Urothelium cell line (cell line): ENCODE results near the gene ALDH1L1.
A peak's percentile ranks its signal among the peaks of the same experiment; 100 is the strongest.

Experiments
- DNase-seq: peaks from one replicate; pipeline ENCODE4 v3.0.0; 2011; ENCODE audit warnings: low spot score, mixed read lengths
- FAIRE-seq: peaks from 2 replicates; lab custom pipeline; 2011; peaks lifted over from hg19 to GRCh38; lab: Jason Lieb, UNC

ALDH1L1 gene

DNA sequence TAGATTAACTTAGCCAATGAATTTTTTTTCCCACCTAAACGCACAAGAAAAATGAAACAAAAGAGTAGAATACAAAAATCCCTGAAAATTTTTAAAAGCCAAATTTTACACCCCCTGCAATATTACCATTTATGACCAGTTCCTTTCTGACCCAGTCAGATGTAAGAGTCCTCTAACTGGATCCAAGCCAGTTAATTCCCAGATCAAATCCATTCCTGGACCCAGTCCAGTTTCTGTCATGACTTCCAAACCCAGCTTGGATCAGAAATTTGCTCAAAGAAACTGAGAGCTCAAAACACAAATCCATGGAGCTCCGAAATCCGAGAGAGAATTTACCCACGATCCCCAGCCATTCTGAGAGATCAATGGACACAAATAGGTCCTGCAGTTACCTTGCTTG, 17.0 kb upstream of the ALDH1L1 start:
- DNase-seq: no peak
- FAIRE-seq: no peak

DNA sequence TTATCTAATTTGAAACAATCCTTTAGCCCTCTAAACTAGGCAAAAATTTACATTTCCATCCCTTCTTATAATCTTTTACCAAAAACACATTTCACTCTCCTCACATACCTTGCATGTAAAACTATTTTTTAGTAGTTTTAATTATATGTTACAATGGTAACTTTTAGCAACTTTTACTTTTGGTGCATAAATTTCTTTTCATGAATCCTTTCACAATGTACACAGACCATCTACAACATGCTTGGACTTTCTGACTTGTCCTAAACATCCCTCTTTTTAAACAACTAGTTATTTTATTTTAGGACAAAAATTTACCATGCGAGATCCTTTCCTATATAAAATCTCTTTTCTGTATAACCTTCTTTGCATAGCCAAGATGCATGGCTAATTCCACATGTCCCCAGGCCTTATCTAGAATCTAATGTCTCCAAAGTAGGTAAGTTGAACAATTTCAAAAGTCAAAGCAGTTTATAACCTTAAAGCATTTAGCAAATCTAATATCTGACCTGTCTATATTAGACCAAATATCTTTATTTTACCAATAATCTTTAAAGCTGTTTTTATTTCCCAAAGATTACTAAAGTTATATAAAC, 14.4 kb upstream of the ALDH1L1 start:
- FAIRE-seq (no peak), DNase-seq (no peak)

DNA sequence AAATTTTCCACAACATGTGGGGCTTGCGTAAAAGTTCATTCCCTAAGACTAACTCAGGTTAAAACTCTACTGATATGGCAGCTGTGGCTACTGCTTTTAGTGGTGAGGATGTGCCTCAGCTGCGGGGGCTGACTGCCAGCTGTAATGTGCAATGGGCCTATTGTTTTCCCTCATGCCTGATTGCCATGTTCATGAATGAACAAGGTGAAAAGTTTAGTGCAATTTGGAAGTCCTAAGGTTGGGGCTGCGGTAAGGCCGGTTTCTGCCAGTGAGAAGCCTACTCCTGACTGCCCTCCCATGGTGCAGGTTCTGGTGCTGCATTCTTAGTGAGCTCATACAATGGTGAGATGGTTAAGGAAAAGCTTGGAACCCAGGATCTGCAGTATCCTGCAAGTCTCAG, 10.9 kb upstream of the ALDH1L1 start:
- no peak for DNase-seq
- no peak for FAIRE-seq

DNA sequence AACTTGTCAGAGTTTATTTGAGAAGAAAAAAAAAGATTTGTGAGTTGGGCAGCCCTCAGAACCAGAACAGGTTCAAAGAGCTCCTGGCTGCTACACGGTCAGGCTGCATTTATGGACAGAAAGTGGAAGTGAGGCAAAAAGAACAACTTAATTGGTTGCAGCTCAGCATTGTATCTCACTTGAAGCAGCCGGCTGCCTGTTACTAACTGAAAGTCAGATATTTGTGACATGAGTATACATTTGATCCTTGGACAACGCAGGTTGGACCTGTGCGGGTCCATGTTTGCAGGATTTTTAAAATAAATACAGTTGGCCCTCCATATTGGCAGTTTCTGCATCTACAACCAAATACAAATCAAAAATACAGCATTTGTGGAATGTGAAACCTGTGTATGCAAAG, 7.5 kb upstream of the ALDH1L1 start:
- no peak for DNase-seq
- no peak for FAIRE-seq

DNA sequence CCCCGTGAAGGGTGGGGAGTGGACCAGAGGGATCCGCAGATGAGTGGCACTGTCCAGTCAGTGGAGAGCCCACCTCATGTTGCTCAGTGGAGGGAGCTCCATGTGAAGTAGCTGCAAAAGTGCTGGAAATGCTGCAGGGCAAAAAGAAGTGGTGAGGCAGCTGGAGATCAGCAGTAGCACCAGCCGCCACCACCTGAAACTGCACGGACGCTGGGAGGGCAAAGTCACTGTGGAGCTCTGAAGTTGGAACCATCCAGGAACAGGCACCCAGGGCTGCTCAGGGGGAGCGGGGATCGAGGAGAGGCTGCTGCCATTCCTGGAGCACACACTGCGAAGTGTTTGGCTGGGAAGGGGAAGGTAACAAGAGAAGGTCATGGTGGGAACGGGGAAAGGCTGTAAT, 6.4 kb upstream of the ALDH1L1 start:
- DNase-seq (no peak), FAIRE-seq (no peak)

DNA sequence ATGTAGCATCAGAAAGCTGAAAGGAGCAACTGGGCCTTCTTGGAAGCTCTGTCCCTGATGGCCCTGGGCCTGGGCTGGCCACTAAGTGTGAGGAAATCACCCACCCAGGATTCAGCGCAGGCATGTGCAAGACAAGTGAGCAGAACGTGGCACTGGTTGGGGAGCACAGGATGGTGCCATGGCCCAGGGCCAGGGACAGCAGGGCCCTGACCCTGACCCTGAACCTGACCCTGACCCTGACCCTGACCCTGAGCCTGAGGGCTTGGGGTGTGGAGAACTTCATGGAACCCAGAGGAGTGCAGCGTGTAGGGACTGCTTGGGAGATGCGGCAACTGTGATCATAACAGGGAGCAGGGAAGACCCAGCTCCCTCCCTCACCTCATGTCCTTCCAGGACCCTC, 5.9 kb upstream of the ALDH1L1 start:
- no peak for FAIRE-seq

DNA sequence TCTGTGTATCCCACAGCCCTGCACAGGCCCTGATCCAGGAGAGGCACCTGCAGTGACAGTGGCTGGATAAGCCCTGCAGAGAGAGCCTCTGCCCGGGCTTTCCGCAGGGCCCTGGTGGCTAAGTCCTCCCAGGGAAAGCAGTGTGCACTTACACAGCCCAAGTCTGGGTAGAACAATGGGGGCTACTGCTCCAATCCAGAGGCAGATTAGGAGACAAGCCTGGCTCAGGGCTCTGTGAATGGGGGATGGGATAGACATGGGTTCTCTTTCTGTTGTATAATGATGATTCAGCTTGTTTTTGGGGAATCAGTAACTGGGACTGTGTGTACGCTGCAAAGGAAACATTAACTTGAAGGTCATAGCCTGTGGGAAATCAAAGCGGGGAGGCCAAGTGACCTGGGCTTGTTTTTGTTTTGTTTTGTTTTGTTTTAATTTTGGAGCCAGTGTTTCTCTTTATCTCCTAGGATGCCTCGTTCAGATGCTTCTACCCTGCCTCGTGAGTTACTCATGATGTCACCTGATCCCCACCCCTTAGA, 4.1 kb upstream of the ALDH1L1 start:
- no peak for FAIRE-seq
- no peak for DNase-seq

More for the DNA sequence above, 5.9 kb upstream of the ALDH1L1 start:
- DNase-seq: no peak

DNA sequence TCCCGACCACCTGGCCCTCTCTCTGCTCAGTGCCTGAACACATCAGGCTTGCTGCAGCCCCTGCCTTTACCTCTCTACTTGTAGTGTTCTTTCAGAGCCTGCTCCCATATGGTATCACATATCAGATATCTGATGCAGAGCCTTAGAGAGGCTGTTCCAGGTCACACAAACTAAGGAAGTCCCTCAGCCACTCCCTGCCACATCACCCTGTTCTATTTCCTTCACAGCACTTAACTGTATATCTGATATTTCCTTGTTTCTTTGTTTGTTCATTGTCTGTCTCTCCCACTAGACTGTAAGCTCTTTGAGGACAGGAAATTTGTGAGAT, 976 bp upstream of the ALDH1L1 start:
- no peak for DNase-seq
- FAIRE-seq: no peak

DNA sequence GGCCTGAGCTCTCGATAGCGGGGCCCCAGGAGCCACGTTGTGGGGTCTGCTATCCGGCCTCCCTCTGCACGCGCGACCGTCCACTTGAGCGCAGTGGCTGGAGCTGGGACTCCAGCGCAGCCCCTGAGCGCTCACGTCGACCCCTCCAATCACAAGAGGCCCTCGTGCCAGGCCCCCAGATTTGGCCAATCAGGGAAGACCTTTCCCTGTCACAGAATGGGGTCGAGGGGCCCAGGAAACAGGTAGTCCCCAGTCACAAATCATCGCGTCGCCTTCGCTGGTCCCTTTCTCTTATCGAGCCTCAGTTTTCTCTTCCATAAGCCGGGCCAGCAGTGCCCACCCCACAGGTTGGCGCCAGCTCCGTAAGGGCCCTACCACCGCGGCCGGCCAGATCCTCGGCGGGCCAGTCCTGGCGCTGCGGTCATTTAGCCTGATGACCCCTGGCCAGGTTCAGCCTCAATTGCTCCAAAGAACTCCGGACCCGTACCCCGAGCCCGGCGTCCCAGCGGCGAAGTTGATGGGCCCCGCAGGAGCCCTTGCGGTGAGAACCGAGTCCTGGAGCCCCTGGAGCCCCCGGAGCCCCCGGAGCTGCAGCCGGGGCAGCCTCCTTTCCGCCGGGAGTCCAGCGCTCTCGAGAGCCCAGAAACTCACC, 435 bp downstream of the ALDH1L1 start:
- DNase-seq: no peak
- FAIRE-seq: no peak

DNA sequence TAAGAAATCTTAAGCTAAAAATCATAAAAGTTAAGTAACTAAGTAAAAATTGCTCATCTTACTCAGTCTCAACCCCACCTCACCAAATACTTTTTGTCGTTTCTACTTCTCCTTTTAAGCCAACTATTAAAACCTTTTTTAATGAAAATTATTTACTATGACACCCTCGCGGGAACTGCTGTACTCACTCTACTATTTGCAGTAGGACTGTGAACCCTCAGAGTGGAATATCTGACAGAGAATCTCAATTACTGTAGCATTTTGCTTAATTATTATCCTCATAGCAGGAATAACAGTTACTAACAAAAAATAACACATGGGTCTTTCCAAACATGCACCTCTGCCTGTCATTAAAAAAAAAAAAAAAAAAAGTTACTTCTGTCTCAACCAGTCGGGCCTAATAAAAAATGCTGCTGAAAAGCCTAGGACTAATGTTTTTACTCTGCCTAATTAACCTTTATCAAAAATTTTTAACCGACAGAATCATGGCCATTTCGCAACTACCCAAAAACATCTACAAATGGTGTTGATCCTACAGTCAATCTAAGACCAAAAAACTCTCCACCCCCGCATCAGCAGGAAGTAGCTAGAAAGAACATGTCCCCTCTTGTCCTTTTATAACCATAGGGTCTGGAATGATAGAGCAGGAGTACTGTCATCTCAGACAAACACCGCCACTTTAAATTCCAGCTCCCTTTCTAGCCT, 10.2 kb downstream of the ALDH1L1 start:
- no peak for FAIRE-seq
- DNase-seq: no peak

DNA sequence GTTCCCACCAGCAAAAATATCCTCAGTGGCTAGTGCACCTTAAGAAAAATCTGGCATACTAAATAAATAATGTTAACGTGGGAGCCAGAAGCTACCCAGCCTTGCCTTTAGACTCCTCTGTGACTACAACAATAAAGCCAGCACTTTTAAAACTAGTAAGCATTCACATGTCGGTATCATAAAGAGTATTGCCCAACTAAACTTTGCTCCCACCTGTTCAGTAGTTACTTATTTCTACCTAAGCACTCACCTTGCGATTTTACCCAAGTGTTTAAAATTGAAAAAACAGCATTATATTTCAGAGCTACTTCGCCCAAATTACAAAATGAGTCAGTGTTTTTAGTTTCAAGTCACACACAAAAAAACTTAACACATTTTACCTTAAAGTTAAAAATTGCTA, 12.8 kb downstream of the ALDH1L1 start:
- no peak for DNase-seq
- no peak for FAIRE-seq

DNA sequence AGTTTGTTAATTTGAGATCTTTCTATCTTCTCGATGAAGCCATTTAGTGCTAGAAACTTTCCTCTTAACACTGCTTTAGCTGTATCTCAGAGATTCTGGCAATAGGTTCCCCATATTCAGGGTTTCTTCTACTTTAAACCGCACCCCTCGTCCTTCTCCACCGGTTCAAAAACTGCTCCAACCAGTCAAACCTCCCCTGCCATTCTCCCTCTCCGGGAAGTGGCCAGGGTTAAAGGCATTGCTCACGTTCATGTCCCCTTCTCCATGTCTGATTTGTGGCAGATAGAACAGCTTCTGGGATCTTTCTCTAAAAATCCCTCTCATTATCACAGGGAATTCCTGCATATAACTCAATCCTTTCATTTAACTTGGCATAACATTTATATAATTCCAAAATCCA, 14.4 kb downstream of the ALDH1L1 start:
- FAIRE-seq (no peak), DNase-seq (no peak)

DNA sequence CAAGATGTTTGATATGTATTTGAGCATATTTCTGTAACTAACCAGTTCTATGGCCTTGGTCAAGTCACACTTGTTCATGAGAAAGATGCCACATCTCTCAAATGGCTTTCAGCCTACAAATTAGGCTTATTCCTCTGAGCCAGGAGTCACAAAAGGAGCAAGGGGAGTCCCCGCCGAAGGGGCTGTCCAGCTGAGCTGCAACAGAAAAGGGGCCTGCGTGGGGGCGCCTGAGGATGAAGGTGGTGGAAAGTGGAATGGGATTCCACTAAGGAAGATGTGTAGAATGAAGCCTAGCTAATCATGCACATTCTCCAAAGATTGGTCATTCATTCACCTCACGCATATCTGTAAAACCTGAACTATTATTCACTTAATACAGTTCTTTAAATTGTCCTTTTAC, 19.1 kb downstream of the ALDH1L1 start:
- DNase-seq (no peak), FAIRE-seq (no peak)

DNA sequence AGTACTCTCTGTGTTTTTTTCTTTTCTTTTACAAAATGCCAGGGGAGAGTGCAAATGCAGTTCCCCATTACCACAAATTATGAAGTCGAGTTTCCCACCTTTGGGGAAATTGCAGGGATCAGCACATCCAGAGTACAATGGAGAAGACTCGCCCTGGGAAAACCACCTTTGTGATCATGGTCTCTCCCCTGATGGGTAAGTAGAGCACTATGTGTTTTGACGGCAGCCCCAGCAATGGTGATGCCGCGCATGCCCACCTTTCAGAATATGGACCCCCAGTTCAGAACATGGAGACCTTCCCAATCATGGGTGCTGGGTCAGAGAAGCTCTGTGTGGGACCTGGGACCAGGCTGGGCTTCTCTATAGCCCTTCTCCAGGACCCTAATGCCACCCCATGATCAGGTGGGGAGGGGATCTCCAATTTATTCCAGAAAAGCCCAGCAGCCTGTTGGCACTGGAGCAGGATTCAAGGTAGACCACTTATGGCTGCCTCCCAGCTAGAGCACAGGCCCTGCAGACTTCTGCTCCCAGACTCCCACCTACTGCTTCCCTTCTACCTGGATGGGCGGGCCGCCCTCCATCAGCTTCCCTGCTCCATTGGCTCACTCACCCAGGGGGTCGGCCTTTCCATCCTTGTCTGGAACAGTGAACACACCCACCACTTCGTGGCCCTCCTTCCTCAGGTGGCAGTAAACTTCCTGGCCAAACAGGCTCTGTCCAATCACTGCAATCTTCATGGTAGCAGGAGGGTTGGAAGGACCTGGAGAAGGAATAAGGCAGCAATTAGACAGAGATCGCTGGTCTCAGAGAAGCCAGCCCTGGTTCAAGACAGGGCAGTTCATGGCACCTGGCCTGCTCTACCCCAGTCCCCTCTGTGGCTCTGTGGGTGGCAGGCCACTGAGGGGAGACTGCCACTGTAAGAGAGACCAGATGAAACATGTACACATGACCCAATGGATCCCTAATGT, 19.9 kb downstream of the ALDH1L1 start:
- FAIRE-seq: no peak
- no peak for DNase-seq

DNA sequence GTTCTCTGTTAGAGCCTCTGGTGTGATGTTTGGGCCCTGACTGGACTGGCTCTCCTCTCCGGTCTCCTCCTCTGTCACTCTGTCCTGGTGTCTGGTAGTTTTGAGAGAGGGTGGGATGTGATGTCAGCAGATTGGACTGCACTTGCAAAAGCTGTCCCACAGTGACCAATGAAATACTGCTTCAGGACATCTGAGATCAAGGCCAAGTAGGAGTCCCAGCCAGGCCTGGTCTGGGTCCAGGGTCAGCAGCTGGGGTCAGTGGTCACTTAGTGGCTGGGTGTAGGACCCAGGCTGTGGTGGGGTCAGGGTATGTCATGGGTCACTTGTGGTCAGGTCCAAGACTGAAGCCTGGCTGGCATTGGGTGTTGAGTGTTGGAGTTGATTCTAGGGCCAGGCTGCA, 20.9 kb downstream of the ALDH1L1 start:
- no peak for FAIRE-seq
- DNase-seq: no peak

DNA sequence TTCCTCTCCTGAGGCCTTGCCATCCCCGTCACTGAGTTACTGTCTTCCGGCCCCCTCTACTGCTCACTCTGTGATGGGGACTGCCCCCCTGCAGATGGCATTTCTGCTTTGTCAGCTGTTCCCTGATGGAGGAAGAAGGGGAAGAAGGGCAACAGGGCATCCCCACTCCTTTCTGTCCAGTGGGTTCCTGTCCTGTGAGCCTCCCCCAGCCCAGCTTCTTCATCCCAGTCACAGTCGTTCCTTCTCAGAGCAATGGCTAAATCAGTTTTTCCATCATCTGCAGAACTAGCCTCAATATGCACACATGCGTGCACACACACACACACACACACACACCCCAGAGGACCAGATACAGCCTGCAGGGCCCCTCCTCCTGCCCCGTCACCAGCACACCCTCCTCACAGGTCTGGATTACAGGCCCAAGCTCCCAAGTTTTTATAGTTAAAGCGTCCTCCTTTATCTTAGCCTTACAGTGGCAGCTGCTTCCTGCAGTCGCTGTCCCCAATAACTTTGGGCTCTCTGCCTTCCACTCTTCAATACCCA, 21.4 kb downstream of the ALDH1L1 start:
- no peak for FAIRE-seq
- no peak for DNase-seq

DNA sequence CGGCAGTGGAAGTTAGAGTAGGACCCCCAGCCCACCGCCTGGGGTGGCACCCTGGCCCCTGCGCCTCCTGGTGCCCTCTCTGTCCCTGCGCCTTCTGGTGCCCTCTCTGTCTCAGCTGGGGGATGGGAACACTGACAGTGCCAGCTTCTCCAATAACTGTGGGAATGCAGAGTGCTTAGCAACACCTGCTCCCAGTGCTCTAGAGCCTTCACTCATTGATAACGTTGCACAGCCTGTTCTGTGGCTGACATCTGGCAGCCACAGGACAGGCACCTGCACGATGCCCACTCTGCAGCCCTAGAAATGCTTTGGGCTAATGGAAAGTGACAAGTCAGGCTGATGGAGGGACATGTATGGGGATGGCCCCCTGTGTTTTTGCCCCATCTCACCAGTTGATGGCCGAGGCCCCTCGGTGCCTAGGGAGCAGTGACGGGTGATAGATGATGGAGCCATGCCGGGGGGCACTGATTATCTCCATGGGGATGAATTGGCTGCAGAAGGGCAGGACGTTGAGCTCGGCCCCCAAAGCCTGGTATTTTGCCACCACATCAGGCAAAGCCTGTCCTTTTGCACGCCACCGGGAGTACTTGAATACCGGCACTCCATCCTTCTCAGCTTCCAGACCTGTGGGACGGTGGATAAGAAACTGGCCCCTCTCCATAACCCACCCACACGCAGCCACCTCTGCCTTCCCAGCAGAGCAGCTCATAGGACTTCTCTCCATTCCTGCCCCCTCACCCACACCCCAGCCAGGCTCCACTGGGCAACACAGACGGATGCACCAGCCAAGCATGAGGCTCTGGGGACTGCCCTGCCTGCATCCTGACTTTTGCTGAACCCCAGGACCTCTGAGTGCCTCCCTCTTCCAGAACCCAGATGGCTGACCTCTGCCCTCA, 22.1 kb downstream of the ALDH1L1 start:
- peak; percentile 20 for FAIRE-seq
- DNase-seq: no peak

DNA sequence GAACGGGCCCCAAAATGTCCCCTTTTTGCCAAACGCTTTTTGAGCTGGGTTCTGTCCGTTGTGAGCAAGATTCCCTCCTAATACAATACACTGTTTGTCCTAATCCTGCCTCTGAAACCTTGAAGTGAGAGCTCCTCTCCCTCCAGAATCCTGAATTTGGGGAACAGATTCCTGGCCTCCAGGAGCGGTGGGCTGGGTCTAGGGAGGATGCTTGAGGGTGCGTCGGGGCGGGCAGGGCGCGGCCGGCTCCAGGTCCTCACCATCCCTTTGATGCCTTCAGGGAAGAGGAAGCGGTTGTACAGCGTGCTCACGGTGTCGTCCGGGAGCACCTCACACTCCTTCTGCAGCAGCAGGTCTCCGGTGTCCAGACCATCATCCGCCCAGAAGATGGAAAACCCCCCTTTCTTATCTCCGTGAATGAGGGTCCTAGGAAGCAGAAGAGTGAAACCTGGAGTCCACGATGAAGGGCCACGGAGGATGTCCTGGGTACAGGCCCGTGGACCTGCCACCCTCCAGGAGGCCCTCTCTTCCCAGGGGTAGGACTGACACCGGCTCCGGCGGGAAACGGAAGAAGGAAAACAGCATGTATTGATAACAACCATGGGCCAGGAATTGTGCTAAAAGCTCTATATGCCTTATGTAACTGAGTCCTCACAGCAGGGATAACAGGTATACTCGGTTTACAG, 23.2 kb downstream of the ALDH1L1 start:
- peak; percentile 3 for DNase-seq
- no peak for FAIRE-seq

DNA sequence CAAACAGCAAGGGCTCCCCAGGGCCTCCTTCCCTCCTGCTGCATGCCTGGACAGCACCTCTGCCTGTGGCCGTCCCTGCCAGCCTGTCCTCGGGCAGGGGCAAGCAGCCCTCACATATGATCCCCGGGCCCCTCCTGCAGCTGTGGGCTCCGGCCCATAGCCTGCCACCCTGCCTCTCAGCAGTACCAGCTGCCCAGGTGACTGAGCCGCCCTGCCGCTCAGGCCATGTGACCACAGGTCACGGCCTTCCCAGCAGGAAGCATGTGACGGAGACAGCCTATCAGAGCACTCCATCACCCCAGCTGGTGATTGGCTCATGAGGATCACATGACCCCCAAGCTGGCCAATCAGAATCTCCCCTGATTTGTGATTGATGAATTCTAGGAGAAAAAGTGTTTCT, 23.9 kb downstream of the ALDH1L1 start:
- peak; percentile 37 for DNase-seq
- FAIRE-seq: no peak
